ENCODE results near the gene CCAR1.
"Not testable (repeated sequence)": the region's sequence is repeated elsewhere in the genome, so short reads cannot be mapped to it uniquely, and the experiment has no call there.

The CCAR1 gene

DNA sequence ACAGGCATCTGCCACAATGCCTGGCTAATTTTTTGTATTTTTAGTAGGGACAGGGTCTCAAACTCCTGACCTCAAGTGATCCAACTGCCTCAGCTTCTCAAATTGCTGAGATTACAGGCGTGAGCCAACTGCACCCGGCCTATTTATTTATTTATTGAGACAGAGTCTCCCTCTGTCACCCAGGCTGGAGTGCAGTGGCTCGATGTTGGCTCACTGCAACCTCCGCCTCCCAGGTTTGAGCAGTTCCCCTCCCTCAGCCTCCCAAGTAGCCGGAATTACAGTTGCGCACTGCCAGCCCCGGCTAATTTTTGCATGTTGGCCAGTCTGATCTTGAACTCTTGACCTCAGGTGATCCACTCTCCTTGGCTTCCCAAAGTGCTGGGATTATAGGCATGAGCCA, 46.4 kb downstream of the CCAR1 start:
- DNase-seq, result not testable (repeated sequence)

DNA sequence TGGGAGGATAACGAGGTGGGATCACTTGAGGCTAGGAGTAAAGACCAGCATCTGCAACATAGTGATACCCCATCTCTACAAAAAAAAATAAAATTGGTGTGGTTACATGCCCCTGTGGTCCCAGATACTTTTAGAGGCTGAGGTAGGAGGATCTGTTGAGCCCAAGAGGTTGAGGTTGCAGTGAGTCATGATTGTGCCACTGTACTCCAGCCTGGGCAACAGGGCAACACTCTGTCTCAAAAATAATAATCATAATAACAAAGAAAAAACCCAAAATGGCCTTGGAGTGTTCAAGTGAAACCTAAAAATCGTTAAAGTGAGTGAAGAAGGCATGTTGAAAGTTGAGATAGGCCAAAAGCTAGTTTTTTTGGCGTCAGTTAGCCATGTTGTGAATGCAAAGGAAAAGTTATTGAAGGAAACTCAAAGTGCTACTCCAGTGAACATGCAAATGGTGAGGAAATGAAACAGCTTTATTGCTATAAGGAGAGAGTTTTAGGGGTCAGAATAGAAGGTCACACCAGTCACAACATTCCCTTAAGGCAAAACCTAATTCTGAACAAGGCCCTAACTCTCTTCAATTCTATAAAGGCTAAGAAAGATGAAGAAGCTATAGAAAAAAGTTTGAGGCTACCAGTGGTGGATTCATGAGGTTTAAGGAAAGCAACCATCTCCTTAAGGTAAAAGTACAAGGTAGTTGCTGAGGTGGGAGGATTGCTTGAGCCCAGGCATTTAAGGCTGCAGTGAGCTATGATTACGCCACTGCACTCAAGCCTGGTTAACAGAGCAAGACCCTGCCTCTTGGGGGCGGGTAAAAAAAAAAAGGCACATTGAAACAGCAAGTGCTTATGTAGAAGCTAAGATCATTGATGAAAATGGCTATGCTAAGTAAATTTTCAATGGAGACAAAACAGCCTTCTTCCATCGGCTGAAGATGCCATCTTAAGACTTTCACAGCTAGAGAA, 60.9 kb downstream of the CCAR1 start:
- DNase-seq, result no peak

DNA sequence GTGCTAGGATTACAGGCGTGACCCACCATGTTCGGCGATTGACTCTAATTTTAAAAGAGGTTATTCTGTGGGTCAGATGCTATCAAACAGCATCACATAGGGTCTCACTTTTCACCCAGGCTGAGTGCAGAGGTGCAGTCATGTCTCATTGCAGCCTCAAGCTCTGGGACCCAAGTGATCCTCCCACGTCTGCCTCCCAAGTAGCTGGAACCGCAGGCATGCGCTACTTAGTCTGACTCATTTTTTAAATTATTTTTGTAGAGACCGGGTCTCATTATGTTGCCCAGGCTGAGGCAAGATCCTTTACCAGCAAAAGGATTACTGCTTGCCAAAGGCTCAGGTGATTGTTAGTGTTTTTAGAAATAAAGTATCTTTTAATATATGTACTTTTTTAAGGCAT, 63.4 kb downstream of the CCAR1 start:
- DNase-seq, result no peak

DNA sequence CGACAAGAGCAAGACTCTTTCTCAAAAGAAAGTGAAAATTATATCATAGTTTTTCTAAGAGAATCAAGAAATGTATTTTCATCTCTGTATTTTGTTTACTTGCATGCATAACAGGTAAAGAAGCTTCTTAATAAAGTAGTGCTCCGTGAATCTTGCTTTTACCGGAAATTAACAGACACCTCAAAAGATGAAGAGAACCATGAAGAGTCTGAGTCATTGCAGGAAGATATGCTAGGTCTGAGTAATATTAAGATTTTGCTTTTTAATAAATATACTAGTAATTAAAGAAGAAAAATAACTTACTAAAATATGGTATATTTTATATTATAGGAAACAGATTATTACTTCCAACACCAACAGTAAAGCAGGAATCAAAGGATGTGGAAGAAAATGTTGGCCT, 66.8 kb downstream of the CCAR1 start:
- no peak for DNase-seq

DNA sequence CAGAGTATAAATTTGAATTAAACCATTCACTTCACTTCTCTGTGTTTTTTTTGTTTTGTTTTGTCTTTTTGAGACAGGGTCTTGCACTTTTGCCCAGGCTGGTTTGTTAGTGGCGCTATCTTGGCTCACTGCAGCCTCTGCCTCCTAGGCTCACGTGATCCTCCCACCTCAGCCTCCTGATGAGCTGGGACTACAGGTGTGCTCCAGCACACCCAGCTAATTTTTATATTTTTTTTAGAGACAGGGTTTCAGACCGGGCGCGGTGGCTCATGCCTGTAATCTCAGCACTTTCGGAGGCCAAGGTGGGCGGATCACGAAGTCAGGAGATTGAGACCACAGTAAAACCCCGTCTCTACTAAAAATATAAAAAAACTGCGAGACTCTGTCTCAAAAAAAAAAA, 69.4 kb downstream of the CCAR1 start:
- no peak for DNase-seq

DNA sequence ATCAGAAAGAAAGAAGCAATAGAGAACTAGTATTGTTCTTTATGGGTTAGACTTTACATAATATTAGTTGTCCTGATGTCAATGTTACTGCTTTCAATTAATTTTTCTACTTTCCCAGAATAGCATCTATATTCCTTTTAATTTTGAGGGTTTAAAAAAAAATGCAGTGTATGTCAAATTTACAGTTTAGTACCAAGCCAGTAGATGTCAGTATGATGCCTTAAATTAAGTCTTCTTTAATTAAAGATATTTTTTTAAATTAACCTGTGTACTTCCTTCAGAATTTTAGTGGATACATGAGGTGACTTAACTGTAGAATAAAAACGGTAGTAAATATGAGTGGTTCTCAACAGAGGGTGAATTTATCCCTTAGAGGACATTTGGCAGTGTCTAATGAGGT, 71.1 kb downstream of the CCAR1 start:
- no peak for DNase-seq

DNA sequence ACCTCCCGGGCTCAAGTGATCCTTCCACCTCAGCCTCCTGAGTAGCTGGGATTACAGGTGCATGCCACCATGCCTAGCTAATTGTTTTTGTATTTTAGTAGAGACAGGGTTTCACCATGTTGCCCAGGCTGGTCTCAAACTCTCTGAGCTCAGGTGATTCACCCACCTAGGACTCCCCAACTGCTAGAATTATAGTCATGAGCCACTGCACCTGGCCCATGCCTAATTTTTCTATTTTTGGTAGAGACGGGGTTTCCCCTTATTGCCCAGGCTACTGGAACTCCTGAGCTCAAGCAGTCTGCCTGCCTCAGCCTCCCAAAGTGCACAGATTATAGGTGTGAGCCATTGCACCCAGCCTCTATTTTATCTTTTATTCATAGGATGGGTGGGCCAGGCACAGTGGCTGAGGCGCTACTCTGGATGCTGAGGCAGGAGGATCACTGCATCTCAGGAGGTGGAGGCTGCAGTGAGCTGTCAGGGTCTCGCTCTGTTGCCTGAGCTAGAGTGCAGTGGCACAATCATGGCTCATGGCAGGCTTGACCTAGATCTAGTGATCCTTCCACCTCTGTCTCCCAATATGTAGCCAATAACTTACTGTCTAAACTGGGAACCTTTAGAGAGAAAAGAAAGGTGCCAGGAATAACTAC, 75.0 kb downstream of the CCAR1 start:
- no peak for DNase-seq

DNA sequence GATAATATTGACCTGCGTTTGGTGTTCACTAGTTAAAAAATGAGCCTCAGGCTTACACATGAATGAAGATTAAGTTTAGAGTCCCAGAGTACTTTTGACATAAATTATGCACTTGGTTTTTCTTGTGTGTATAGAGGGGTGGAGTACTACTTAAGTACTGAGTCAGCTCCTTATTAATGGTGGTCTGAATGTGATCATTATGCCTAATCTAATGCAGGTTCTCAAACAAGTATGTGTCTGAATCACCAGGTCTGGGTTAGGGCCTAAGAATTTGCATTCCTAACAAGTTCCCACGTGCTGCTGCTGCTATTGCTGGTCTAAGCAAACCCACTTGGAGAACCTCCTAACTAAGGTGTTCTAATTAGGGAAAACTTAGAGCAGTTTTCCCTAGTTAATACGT, 75.6 kb downstream of the CCAR1 start:
- DNase-seq, result no peak

DNA sequence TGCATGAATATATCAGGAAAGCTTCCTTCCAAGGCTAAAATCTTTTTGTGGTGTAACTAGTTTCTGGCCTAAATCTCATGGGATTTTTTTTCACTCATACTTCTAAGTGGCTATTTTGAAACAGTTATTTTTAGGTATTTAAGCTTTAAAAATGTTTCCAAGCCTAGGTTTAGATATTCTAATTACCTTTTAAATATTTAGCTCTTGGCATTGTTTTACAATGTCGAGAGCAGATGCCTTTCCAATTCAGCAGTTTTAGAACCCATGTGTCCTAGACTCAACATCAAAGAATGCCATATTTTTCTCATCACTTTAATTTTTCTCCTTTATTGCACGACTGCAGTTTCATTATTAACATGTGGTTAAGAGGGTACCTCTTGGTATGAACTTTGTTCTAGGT, 79.2 kb downstream of the CCAR1 start:
- no peak for DNase-seq

DNA sequence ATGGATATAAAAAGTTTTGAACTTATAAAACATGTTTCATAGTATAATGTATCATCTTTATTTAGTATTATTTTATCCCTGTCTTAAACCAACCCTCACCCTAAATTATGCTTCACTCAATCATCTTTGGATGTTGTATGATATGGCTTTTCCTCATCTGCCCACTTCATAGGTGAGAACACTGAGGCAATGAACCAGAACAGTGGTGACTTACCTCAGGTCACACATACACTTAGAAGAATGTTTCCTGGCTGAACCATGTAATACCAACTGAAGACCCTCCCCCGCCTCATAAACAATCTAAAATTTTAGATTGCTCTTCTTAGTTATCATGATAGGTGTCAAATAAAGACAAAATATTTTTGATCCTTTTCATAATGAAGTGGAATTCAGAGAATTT, 83.7 kb downstream of the CCAR1 start:
- no peak for DNase-seq

DNA sequence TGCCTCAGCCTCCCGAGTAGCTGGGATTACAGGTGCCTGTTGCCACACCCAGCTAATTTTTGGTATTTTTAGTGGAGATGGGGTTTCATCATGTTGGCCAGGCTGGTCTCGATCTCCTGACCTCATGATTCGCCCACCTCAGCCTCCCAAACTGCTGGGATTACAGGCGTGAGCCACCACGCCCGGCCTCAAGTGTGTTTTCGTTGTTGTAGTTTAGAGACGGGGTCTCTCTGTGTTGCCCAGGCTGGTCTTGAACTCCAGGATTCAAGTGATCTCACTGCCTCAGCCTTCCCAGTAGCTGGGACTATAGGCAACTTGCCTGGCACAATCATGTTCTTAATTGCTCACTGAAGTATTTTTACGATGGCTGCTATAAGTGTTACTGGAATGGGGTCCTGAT, 89.8 kb downstream of the CCAR1 start:
- not testable (repeated sequence) for DNase-seq

DNA sequence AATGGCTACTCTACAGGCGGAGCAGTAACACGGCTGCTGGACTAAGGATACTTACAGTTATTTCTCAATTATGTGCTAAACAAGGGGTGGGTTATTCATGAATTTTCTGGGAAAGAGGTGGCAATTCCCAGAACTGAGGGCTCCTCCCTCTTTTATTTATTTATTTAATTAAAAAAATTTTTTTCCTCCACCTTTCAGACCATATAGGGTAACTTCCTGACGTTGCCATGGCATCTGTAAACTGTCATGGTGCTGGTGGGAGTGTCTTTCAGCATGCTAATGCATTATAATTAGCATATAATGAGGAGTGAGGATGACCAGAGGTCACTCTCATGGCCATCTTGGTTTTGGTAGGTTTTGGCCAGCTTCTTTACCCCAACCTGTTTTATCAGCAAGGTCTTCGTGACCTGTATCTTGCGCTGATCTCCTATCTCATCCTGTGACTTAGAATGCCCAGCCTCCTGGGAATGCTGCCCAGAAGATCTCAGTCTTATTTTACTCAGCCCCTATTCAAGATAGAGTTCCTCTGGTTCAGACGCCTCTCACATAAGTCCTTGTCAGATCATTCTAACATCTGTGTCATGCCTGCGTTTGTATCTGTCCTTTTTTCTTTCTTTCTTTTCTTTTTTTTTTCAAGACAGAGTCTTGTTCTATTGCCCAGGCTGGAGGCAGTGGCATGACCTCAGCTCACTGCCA, 90.4 kb downstream of the CCAR1 start:
- DNase-seq, result no peak

DNA sequence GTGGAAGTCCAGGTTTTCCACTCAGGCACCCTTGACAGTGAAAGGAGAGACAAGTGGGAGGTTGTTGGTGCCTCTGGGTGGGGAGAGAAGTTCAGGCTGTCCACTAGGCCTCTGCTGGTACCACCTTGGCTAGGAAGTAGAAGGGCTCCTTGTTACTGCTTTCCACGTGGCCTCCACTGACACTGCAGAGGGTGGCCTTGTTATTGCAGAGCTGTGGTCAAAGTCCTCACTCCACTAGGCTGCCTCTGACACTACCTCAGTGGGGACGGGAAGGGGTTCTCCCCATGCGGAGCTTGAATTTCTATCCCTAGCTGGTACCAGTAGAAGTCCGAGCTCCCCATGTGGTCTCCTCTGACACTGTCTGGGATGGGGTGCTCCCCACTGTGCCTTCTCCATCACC, 91.4 kb downstream of the CCAR1 start:
- no peak for DNase-seq

DNA sequence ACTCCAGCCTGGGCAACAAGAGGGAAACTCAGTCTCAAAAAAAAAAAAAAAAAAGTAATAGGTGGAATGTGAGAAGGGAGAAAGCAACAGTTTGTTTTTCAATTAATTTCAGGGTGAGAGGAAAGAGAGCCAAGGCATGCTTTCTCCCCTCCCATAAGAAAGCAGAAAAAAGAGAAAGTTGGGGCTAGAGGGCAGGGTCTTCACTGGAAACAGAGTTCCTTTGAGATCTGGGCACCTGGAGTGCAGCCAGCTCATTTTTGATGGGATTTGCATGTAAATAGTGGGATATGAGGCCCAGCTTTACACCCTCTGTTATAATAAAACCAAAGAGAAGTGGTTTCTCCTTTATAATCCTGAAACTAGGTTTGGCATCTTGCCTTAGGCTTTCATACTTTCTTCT, 92.5 kb downstream of the CCAR1 start:
- no peak for DNase-seq

DNA sequence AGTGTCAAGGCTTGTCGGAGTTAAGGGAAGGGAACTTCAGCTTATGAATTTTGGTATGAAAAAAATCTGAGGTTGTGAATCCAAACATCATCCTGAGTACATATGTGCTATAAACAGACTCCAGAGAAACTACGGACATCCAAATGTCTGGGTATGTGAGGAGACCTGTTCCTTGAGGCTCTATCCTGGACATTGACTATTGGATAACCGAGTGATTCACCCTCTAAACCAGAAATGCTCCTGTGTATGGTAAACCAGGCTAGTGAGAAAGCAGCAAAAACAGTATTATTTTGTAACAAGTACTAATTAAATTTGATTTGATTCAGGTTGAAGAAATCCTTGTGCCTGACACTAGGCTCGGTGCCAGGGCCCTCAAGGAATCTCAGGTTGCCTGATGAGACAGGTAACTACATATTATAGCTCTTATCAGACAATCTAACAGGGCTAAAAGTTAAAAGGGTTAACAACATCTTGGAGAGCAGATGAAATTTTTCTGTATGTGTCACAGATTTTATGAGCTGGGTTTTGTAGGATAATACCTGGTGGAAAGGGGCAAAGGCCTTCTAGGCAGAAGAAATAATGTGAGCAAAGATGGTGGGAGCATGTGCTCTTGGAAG, 95.9 kb downstream of the CCAR1 start:
- no peak for DNase-seq

DNA sequence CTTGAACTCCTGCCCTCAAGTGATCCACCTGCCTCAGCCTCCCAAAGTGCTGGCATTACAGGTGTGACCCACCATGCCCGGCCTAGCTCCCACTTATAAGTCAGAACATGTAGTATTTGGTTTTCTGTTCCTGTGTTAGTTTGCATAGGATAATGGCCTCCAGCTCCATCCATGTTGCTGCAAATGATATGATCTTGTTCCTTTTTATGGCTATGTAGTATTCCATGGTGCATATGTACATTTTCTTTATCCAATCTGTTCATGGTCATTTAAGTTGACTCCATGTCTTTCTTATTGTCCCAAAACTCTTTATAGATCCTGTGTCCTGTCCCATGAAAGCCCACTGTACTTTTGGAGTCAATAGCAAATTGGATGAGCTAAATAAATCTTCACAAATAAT, 99.3 kb downstream of the CCAR1 start:
- DNase-seq, result not testable (repeated sequence)

DNA sequence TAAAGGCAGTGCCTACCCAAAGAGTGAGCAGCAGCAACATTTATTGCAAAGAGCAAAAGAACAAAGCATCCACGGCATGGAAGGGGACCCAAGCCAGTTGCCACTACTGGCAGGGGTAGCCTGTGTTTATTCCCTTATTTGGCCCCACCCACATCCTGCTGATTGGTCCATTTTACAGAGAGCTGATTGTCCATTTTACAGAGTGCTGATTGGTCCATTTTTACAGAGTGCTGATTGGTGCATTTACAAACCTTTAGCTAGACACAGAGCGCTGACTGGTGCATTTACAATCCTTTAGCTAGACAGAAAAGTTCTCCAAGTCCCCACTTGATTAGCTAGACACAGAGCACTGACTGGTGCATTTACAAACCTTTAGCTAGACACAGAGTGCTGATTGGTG, 101.6 kb downstream of the CCAR1 start:
- not testable (repeated sequence) for DNase-seq

DNA sequence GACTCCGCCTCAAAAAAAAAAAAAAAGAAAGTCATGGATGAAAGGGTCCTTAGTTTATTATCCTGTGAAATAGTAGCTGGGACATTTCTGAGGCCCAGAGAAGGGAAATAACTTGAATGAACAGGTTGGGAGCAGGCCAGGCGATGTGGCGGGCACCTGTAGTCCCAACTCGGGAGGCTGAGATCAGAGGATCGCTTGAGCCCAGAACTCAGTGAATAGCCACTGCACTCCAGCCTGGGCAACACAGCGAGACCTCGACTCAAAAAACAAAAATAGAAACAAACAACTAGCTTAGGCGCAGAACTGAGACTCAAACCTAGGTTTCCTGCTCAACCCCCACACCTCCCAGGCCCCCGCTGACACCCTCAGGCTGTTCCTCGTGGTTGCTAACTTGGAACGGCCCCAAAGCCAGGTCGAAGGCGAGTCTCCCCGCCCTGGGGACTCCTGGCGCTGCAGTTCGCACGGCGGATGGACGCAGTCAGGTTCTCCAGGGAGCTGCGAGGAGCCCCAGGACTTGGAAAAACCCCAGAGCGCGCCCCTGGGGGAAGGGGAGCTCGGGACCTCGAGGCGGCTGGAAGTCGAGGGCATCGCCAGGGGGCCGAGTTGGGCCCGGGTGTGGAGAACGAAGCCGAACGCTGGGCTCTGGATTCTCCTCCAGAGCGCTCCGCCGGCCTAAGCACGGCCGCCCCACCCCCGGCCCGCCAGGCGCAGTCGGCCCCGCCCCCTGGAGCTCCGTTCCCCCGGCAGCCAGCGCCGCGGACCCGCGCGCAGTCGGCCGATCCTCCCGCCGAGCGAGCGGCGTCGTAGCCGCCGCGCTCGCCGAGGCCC, 105.9 kb downstream of the CCAR1 start, which contains the start of gene STOX1:
TSS of gene STOX1 (plus strand) at position 768 of the 828 bp plus-strand sequence. CDS start 93 bp downstream, outside the sequence.
- DNase-seq, result peak; percentile 60

DNA sequence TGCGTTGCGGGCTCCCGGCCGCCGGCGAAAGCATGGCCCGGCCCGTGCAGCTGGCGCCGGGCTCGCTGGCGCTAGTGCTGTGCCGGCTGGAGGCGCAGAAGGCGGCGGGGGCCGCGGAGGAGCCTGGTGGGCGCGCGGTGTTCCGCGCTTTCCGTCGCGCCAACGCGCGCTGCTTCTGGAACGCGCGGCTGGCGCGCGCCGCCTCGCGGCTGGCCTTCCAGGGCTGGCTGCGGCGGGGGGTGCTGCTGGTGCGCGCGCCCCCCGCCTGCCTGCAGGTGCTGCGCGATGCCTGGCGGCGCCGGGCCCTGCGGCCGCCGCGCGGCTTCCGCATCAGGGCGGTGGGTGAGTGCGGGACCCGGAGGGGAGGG, 106.5 kb downstream of the CCAR1 start:
- not testable (repeated sequence) for DNase-seq

DNA sequence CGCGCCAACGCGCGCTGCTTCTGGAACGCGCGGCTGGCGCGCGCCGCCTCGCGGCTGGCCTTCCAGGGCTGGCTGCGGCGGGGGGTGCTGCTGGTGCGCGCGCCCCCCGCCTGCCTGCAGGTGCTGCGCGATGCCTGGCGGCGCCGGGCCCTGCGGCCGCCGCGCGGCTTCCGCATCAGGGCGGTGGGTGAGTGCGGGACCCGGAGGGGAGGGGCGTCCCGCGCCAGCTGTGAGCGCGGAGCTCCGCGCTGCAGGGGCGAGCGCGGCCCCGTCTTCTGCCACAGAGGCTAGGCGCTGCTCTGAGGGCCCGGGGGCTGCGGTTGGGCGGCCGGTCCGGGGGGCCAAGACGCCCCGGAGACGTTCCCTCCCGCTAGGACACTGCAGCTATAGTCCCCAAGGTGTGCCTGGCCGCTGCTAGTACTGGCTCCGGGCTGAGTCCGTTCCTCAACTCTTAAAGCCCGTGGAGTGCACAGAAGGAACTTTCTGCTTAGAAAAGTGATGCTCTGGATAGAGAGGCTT, 107.1 kb downstream of the CCAR1 start:
- peak; percentile 19 for DNase-seq

DNA sequence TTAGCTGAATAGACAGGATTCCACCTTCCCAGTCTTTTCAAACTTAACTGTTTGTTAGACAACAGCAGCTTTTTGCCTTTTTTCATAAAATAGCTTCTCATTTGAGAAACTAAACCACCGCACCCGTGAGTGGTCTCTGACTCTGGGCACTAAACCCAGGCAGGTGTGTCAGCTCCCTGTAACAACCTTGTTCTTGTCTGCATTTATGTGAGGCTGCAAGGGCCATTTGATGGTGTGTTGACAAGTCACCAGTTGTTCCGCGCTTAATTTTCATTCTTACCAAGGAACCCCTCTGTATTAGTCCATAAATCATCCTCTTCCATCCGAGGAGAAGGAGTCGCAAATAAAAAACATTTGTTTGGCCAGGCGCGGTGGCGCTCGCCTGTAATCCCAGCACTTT, 107.8 kb downstream of the CCAR1 start:
- no peak for DNase-seq

DNA sequence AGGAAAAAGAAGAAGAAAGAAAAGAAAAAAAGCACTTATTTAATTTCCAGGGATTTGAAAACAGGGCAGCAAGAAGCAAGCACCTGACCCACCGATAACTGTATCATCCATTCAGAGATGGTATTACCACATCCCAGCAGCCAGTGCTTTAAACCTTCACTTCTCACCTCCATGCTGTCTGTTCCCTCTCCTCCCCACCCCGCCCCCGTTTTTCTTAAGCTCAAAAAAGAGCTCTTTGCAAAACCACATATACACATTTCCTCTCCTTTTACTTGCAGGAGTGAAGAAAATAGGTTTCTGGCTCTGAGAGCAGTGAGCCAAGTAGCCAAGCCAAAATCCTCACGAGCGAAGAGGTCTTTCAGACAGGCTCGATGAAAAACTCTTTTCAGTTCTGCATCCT, 108.5 kb downstream of the CCAR1 start:
- no peak for DNase-seq

Measured in activated CD8-positive, alpha-beta memory T cell treated with anti-CD3 and anti-CD28 coated beads, Interleukin-2, amount 50 U/mL, for 4 hours (primary cell).